ENCODE measurements around the gene KIF3C.

DNA sequence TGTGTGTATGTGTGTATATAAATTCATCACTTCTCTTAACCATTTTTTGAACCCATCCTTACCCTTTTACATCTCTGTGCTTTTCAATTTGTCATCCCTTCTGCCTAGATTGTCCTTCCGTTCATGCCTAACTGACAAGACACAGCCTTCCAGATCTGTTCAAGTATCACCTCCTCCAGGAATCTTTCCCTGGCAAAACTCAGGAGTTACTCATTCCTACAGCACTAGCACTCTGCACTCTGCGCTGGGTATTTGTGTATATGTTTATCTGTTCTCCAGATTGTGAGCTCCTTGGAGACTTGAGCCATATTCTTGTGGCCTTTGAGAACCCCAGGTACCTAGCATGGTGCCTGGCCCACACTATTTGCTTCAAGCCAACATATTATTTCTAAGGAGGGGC lies 77.2 kb downstream of the KIF3C start:
- TF ChIP-seq, protein P1, sequence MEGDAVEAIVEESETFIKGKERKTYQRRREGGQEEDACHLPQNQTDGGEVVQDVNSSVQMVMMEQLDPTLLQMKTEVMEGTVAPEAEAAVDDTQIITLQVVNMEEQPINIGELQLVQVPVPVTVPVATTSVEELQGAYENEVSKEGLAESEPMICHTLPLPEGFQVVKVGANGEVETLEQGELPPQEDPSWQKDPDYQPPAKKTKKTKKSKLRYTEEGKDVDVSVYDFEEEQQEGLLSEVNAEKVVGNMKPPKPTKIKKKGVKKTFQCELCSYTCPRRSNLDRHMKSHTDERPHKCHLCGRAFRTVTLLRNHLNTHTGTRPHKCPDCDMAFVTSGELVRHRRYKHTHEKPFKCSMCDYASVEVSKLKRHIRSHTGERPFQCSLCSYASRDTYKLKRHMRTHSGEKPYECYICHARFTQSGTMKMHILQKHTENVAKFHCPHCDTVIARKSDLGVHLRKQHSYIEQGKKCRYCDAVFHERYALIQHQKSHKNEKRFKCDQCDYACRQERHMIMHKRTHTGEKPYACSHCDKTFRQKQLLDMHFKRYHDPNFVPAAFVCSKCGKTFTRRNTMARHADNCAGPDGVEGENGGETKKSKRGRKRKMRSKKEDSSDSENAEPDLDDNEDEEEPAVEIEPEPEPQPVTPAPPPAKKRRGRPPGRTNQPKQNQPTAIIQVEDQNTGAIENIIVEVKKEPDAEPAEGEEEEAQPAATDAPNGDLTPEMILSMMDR (IDR thresholded peaks at IDR 0.05) = no peak
- TF ChIP-seq ZFX (IDR thresholded peaks at IDR 0.05; ENCODE audit: borderline replicate concordance) = no peak

Measured in 22Rv1 (cell line).